HG03066 (cell line): ENCODE data around the gene DOP1B.

Experiments
- ATAC-seq: cut with Tn5 transposase; IDR thresholded peaks from one replicate; pipeline ENCODE4 v1.9.1; 2021; ENCODE audit warnings: low read depth; ENCODE audit not compliant: unreplicated experiment

The DOP1B gene

DNA sequence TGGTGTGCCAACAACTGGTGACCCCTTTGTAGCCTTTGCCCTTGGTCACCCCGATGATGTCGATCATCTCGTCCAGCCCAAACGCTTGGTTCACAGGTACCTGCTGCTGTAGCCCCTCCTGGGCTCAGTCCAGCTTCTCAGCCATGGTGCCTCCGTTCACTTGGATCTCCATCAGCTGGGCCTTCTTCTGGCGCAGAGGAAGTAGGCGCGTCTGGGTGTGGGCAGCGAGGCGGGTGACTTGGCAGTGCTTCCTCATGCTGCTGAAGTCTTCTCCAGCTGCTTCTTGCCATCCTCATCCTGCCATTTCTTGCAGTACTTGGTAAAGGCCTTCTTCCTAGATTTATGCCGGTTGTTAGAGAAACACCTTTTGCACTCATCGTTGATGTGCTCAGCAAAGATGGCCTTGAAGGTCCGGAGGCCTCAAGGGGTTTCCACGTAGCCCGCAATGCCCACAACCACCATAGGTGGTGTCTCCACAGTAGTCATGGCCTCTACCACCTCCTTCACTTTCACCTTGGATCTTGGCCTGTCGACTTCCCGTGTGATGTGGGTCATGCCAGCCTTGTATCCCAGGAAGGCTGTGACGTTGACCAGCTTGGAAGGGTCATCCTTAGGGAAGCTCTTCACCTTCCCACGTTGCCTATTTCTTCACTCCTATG lies 13.0 kb downstream of the DOP1B start:
- no peak for ATAC-seq

DNA sequence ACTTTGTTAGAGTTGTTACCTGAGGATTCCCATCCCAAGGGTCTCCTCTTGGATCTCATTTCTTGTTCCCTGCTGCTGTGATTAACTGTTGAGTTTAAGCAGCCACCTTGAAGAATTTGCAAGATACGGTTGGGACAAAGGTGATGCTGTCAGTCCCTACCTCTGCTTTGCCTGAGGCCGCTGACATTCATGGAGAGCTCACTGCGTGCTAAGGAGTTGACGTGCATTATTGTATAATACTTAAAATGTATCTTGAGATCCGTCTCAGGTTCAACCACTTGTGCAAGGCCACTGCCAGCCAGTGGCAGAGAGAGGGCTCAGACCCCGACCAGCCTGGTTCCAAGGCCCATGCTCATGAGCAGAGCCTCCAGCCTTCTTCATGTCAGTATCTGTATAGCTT lies 14.2 kb downstream of the DOP1B start:
- no peak for ATAC-seq

DNA sequence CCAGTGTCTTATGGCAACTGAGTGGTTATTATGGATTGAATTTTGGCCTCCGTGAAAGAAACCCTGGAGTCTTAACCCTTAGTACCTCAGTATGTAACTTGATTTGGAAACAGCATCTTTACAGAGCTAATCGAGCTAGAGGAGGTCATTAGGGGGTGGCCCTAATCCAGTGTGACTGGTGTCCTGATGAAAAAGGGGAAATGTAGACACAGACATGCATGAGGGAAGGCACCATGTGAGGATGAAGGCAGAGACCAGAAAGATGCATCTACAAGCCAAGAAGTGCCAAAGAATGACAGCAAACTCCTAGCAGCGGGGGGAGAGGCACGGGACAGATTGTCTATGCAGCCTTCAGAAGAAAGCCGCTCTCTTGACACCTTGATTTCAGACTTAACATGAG lies 14.7 kb downstream of the DOP1B start:
- no peak for ATAC-seq

DNA sequence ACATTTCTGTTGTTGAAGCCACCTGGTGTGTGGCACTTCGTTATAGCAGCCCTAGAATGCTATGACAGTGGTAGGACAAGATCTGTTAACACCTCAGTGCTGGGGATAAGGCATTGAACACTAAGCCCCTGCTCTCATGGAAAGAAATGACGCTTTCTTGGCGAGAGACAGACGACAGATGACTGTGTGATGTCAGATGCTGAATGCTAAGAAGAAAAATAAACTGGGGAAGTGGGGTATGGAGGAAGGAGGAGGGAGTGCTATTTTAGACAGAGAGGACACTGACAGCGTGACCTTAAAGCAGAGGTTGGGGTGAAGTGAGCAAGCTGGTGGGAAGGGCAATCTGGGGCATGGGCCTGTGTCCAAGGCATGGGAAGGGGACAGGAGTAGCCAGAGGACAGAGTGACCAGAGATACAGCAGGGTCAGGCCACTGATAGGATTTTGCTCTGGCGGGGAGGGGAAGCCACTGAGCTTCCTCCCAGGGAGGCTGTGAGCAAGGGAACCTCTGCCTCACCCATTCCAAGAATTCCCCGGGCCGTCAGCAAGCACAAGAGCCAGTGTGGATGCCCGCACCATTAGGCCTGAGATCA lies 15.2 kb downstream of the DOP1B start:
- no peak for ATAC-seq

DNA sequence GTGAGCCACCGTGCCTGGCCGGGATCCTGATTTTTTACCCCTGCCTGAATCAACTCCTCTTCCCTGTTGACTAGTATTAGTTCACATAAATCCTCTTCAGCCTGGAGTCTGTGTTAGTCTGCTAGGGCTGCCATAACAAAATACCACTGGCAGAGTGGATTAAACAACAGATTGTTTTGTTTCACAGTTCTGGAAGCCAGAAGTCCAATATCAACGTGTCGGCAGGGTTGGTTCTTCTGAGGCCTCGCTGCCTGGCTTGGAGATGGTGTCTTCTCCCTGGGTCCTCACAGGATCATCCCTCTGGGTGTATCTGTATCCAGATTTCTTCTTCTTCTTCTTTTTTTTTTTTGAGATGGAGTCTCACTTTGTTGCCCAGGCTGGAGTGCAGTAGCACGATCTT lies 18.2 kb downstream of the DOP1B start:
- no peak for ATAC-seq

DNA sequence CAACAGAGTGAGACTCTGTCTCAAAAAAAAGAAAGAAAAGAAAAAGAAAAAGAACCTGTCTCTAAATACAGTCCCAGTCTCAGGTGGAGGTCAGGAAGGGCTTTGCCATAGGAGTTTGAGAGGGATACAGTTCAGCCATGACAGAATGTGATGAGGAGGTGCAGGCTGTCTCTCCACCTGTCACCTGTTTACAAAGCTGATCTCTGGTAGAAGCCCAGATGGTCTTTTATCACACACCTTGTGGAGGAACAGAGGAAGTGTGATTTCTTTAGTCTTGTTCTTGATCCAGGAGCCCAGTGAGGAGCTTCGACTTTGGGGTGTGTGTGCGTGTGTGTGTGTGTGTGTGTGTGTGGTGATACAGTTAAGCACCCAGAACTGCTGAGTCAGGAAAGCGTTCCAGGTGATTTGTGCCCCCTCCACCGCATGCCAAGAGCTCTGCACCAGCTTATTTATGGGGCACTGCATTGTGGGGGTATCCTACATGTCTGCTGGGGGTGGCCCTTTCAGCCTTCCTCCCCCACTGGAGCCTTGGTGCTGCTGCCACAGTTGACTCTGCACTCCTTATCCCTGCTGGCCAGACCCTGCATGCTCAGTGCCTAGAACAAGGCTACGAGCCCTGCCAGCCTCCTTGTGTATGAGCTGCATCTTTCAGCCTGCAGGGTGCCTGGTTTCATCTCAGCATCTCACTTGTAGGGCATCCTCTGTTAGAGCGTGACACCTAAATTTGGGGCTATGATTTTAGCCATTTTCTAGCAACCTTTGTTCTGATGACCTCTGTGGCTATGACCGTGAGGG lies 19.3 kb downstream of the DOP1B start:
- ATAC-seq = no peak

DNA sequence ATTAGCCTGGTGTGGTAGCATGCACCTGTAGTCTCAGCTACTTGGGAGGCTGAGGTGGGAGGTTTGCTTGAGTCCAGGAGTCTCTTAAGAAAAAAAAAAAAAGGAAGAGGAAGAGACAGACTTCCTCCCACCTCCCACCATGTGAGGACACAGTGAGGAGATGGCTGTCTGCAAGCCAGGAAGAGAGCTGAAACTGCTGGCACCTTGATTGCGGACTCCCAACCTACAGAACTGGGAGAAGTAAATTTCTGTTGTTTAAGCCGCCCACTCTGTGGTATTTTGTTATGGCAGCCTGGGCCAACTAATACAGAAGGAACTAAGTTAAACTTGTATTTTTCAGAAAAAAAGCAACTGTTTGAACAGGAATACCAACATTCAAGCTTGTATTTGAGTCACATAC lies 21.7 kb downstream of the DOP1B start:
- no peak for ATAC-seq

DNA sequence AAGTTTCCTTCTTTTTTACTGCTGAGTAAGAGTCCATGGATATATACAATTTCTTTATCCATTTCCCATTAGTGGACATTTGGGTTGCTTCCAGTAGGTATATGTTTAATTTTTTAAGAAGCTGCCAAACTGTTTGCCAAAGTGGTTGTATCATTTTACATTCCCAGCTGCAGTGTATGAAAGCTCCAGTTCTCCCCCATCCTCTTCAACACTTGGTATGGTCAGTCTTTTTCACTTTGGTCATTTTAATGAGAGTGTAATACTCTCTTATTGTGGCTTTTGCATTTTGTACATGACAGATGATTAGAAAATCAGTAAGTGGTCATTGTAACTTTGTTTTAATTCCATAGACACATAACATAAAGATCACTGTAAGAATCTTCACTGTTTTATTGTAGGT lies 22.5 kb downstream of the DOP1B start:
- ATAC-seq = no peak

DNA sequence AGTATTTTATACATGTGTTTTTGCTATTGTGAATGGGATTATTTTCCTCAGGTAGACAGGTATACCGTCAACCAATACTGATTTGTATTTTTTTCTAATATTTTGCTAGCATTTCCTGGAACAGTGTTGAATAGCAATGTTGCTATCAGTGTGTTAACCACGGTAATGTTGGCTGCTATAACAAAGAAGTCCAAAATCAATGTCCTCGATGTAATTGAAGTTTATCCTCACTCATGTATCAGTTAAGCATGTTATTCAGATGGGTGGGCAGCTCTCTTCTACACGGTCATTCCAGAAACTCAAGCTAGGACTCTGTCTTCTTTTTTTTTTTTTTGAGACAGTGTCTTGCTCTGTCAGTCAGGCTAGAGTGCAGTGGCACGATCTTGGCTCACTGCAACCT lies 24.3 kb downstream of the DOP1B start:
- no peak for ATAC-seq

DNA sequence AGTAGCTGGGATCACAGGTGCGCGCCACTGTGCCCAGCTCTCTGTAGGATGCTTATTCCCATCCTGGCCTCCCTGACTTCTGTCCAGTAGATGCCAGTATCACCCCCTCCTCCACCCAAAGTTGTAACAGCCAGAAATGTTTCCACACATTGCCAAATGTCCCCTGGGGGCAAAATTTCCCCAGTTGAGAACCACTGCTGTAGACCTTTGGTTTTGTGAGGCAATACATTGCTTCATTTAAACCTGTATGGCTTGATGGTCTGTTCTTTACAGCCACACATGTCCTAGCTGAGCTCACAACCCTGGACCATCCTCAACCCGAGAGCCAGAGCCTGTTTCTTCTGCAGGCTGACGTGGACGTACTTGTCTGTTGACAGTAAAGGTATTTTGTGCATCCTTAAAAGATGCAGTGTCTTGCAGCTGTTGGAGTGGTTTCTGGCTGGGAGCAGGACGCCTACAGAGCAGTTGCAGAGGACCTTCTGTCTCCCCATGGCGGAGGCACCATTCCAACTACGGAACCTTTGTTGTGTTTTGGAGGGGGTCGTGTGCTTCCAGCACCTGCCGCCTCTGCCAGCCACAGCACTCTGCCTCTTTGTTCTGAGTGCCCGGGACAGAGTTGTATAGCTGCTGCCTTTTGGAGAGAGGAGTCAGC lies 26.6 kb downstream of the DOP1B start:
- no peak for ATAC-seq

DNA sequence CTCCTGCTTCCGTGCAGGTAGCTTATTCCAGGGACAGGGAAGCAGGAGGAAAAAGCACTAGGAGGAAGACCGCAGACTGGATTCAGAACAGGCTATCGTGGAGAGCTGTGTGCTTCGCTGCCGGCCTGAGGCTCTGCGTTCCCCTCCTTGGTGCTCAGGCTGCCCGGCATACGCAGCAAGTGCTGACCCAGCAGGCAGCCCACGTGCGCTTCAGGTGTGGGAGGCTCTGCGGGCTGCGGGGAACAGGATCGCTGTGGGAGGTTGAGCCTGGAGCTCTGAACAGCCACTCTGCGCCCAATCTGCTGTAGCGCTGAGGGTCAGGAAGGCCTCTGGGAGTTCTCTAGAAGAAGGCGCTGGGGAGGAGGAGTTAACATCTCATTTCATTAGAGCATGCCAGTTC lies 27.9 kb downstream of the DOP1B start:
- ATAC-seq = no peak

DNA sequence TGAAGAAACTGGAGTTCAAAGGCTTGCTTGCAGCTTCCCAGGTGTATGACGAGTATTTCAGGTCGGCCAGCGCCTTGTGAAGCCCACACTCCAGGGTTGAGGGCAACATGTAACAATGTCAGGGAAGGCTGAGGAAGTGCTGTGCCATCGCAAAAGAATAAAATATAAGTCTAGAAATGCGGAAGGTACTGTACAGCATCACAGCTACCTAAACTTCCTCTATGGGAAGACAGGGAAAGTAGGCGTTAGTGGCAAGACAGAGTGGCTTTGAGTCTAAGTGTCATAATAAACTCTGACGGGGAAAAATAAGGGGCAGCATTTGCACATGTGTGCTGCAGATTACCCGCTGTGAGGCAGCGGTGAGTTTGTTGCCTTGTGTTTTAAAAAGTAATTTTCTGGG lies 28.9 kb downstream of the DOP1B start:
- no peak for ATAC-seq

DNA sequence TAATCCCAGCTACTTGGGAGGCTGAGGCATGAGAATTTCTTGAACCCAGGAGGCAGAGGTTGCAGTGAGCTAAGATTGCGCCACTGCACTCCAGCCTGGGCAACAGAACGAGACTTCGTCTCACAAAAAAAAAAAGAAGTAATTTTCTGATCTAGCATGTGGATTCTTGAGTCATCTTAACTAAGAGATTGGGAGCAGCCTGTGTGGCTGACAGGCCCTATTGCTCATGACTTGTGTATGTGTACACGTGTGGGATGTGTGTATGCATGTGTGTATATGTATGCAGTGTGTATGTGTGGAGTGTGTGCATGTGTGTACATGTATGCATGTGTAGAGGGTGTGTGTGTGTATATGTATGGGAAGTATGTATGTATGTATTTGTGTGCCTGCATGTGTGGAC lies 29.5 kb downstream of the DOP1B start:
- no peak for ATAC-seq

DNA sequence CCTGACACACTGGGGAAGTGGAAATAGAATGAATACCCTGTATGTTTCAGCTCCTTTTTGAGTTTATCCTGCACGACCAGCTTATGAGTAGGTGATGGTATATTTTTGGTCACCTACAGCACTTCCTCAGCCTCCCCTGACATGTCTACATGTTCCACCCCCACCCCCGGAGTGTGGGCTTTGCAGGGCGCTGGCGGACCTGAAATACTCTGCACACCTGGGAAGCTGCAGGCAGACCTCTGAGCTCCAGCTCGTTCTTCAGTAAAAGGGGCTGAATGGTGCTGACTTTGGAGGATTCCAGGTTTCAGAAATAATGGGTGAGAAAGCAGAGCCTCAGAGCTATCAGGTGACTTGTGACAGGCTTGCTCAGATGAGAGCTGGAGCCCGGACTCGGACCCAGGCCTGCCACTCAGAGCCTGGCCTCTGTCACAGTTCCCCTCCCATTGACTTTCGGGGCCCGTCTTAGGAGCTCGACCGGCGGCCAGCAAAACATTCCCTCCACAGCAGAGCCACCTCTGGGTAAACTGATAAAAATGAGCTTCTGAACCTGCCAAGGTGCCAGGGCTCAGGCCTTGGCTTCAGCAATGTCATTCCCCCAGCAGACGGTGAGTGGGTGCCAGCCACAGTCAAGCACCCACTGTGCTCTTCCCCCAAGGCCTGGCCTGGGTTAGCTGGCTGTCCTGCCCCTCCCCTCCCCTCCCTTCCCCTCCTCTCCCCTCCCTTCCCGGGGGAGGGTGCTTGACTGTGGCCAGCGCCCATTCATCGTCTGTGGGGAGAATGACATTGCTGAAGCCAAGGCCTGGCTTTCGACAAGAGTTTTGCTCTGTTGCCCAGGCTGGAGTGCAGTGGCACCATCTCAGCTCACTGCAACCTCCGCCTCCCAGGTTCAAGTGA lies 30.1 kb downstream of the DOP1B start:
- no peak for ATAC-seq

DNA sequence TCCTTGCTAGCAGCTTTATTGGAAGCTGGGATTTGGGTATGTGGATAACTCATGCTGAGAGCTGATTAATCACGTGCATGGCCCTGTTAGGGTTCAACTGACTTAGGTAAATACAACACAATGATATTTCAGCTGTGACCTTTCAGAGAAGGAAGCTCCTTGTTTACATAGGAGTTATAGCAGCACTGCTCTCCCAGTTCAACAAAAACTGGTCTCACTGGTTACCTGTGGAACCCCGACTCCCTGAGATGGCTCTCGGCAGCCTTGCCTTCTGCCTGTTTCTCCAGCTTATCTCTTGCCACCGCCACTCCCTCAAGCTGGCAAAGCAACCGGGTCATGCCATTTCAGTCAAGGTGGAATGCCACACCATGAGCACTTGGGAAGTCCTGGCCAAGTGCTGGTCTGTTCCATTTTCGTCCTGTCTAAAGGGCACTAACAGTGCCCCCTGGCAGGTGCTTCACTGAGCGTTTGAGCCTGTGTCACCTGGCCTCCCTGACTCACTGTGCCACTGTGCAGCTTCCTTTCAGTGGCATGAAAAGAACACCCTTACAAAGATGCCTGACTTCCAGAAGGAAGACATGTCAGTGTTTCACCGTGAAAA lies 31.6 kb downstream of the DOP1B start:
- no peak for ATAC-seq

DNA sequence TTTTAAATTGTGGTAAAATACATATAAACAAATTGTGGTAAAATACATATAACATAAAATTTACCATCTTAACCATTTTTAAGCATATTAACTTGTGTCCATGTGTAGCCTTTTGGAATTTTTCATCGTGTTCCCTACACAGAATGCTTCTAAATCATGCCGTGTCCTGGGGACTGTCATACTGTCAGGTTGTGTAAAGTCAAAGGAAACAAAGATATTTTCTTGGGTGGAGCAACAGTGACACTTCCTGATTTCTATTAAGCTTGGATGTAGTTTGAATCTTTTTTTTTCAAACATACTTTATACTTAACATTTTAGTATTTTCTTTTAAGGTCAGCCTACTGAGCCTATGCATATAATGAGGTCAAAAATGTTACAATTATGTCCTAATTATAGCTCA lies 32.3 kb downstream of the DOP1B start:
- ATAC-seq = no peak

DNA sequence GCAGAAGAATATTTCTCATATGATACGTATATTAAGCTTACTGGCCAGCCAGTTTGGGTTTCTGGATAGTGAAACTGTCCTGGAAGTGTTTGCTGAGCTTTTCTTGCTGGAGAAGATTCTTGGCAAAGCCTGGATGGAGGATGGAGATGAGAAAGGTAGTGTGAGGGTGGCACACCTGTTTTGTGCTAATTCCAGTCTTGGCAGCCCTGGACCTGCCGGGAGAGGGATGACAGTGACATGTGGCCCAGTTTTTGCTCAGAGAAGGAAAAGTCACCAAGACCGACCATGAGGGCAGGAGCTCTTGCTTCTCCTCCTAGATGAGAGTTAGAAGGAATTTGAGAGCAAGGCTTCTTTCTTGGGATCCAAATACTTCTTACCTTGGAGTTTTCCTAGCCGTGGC lies 34.1 kb downstream of the DOP1B start:
- no peak for ATAC-seq

DNA sequence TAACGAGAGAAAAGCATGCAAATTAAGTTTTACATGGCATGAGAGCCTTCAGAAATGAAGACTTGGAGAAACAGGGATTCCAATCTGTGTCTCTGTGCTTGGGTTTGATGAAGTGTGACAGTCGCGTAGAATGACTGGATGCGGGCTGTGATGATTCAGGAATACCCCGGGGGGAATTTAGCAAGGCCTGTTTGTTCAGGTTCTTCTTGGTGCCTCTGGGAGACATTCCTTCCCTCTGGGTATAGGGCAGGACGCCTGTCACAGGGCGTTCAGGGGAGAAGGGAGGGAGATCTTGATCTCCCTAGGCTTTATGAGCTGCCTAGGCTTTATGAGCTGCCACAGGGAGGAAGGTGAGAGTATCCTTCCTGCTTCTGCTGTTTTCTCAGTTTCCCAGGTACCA lies 36.6 kb downstream of the DOP1B start:
- ATAC-seq = no peak

DNA sequence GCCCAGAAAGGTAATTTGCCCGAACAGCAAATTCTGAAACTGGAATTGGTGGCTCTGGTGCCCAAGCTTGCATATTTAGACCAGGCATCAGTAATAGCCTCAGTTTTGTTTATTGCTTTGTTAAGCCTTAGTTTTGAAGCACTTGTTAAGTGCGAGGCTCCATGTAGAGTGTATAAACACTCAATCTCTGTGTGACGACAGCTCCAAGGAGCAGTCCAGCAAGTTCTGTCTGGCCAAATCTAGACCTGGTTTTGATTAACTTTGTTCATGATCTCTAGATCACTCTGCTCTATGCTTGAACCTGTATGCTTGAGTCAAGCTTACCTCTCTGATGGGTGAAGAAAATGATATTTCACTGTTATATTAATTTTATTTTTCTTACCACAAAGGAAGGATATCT lies 37.4 kb downstream of the DOP1B start:
- no peak for ATAC-seq

DNA sequence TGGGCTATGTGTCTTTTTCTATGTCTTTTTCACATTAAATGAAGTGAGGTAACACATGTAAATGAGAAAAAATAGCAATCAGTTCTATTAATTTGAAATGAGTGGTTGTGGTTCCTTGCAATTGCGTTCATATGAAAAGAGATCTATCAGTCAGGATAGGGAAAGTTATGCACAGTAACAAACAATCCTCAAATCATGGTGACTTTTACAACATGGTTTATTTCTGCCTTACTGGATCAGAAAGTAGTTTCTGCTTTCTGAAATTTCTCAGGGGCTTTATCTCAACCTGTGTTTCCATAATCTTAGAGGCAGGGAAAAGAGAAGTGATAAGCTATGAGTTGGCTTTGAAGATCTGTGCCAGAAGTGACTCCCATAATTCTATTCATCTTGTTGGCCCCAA lies 39.0 kb downstream of the DOP1B start:
- ATAC-seq = no peak
